Caco-2 (cell line): ENCODE data around the gene RNF167. TPM values are rescaled to one million over a fixed set of nuclear protein-coding genes. Genes with fewer than 3 reads are reported as not detected.

Experiments
- BruUV-seq: library from RNA; stranded (reverse); fragments of 400-500 nt; replicated peaks from 2 replicates; lab custom pipeline; 2021; lab: Mats Ljungman, UMichigan
- CTCF ChIA-PET: fragments of 300-600 bp; sonication (Branson Sonifier 250); formaldehyde crosslinking; loops from one replicate; lab custom pipeline; 2022; ENCODE audit warnings: antibody characterized with exemption; lab: Charles Lee
- POLR2A ChIA-PET: fragments of 300-600 bp; sonication (Branson Sonifier 250); formaldehyde crosslinking; loops from one replicate; lab custom pipeline; 2022; ENCODE audit warnings: antibody characterized with exemption; lab: Charles Lee
- DNase-seq, 2 experiments: peaks; one replicate each; pipeline versions ENCODE4 v3.0.0 to v3.0.0-alpha.2; 2020 to 2022
- H3K27me3 ChIP-seq: replicated peaks from 2 replicates; pipeline ENCODE4 v1.6.0; 2011; ENCODE audit warnings: low read length; ENCODE audit not compliant: control insufficient read depth, insufficient read depth
- H3K36me3 ChIP-seq: 2 replicates; pipeline ENCODE4 v1.5.1; 2011; ENCODE audit warnings: low read length; ENCODE audit not compliant: control insufficient read depth, insufficient read depth
- H3K4me1 ChIP-seq: fragments of 250-450 bp; sonication (Bioruptor Pico); 2 replicates; pipeline ENCODE4 v1.5.1; 2020; ENCODE audit warnings: mild to moderate bottlenecking
- H3K4me3 ChIP-seq: 2 replicates; pipeline ENCODE4 v1.5.1; 2011; ENCODE audit warnings: low read depth, mild to moderate bottlenecking, control low read depth, low read length
- H3K9me3 ChIP-seq: fragments of 250-450 bp; sonication (Bioruptor Pico); 2 replicates; pipeline ENCODE4 v1.5.1; 2020; ENCODE audit warnings: mild to moderate bottlenecking, moderate library complexity
- H3K27ac Mint-ChIP-seq: one replicate; pipeline ENCODE4 v1.8.0; 2022; ENCODE audit warnings: mixed read lengths; ENCODE audit not compliant: unreplicated experiment
- H3K27me3 Mint-ChIP-seq: one replicate; pipeline ENCODE4 v1.8.0; 2022; ENCODE audit warnings: mixed read lengths; ENCODE audit not compliant: insufficient read depth, unreplicated experiment
- H3K36me3 Mint-ChIP-seq: one replicate; pipeline ENCODE4 v1.8.0; 2022; ENCODE audit warnings: mild to moderate bottlenecking, mixed read lengths; ENCODE audit not compliant: insufficient read depth, unreplicated experiment
- H3K4me1 Mint-ChIP-seq: one replicate; pipeline ENCODE4 v1.8.0; 2022; ENCODE audit warnings: low read depth, mixed read lengths; ENCODE audit not compliant: unreplicated experiment
- H3K4me3 Mint-ChIP-seq: one replicate; pipeline ENCODE4 v1.8.0; 2022; ENCODE audit warnings: mild to moderate bottlenecking, moderate library complexity, mixed read lengths; ENCODE audit not compliant: unreplicated experiment
- H3K9me3 Mint-ChIP-seq: one replicate; pipeline ENCODE4 v1.8.0; 2022; ENCODE audit warnings: mixed read lengths; ENCODE audit not compliant: unreplicated experiment
- intact Hi-C: fragments of 100-400 bp; cut with micrococcal nuclease; formaldehyde crosslinking; loops from one replicate; pipeline ENCODE4 v1.10.0; 2022; ENCODE audit not compliant: unreplicated experiment
- total RNA-seq: library from RNA; stranded (reverse); gene quantifications from 2 replicates; pipeline ENCODE4 v1.2.3, GENCODE V29; 2022
- TF ChIP-seq, protein P1 (sequence below), 2 experiments: fragments of 200-600 bp in 1 of 2; IDR thresholded peaks; 1 replicate in 1 of 2; 2 replicates in 1 of 2; pipeline versions ENCODE4 v1.5.1 to v1.8.0; 2011 to 2022; ENCODE audit warnings: antibody characterized with exemption in 1 of 2, control low read depth in 1 of 2, inconsistent platforms in 1 of 2, low read depth in 1 of 2, low read length in 1 of 2, mild to moderate bottlenecking in 1 of 2, moderate library complexity in 1 of 2; ENCODE audit not compliant: insufficient read depth in 1 of 2, severe bottlenecking in 1 of 2, unreplicated experiment in 1 of 2

RNF167 gene
- total RNA-seq, 1 experiment from 2014 or later, result 60.9 TPM

DNA sequence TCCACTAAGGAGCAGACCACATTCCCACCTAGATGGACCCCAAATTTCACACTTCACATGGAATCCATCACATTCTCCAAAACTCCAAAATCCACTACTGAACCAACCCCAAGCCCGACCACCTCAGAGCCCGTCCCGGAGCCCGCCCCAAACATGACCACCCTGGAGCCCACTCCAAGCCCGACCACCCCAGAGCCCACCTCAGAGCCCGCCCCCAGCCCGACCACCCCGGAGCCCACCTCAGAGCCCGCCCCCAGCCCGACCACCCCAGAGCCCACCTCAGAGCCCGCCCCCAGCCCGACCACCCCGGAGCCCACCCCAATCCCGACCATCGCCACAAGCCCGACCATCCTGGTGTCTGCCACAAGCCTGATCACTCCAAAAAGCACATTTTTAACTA is 6.4 kb upstream of the RNF167 start:
- Mint-ChIP-seq H3K36me3 (peaks cover 12% of the 10 kb centered on the region), H3K4me1 (no peaks in the 10 kb centered on the region), H3K27ac (peak overlapping the region; percentile 64), H3K9me3 (no peaks in the 10 kb centered on the region), H3K4me3 (no peak overlapping the region), H3K27me3 (no peaks in the 10 kb centered on the region)
- Histone ChIP-seq H3K4me1 (no peaks in the 10 kb centered on the region), H3K4me3 (no peak overlapping the region), H3K9me3 (no peaks in the 10 kb centered on the region), H3K27me3 (no peaks in the 10 kb centered on the region), H3K36me3 (no peaks in the 10 kb centered on the region)
- intact Hi-C loops, result no loop called here
- TF ChIP-seq, protein P1, sequence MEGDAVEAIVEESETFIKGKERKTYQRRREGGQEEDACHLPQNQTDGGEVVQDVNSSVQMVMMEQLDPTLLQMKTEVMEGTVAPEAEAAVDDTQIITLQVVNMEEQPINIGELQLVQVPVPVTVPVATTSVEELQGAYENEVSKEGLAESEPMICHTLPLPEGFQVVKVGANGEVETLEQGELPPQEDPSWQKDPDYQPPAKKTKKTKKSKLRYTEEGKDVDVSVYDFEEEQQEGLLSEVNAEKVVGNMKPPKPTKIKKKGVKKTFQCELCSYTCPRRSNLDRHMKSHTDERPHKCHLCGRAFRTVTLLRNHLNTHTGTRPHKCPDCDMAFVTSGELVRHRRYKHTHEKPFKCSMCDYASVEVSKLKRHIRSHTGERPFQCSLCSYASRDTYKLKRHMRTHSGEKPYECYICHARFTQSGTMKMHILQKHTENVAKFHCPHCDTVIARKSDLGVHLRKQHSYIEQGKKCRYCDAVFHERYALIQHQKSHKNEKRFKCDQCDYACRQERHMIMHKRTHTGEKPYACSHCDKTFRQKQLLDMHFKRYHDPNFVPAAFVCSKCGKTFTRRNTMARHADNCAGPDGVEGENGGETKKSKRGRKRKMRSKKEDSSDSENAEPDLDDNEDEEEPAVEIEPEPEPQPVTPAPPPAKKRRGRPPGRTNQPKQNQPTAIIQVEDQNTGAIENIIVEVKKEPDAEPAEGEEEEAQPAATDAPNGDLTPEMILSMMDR (IDR thresholded peaks at IDR 0.05; ENCODE audit: insufficient read depth in 1 of 2, low read depth in 1 of 2, low read length in 1 of 2, severe bottlenecking in 1 of 2, unreplicated experiment in 1 of 2), result no peak
- ChIA-PET CTCF (interaction anchor here (1.3 kb wide), 1 partner anchor 24 kb away, joined by 5 read pairs; no protein-coding TSS in a partner anchor), POLR2A (no interaction called here)
- no TSS peak for BruUV-seq
- DNase-seq, result no peak

DNA sequence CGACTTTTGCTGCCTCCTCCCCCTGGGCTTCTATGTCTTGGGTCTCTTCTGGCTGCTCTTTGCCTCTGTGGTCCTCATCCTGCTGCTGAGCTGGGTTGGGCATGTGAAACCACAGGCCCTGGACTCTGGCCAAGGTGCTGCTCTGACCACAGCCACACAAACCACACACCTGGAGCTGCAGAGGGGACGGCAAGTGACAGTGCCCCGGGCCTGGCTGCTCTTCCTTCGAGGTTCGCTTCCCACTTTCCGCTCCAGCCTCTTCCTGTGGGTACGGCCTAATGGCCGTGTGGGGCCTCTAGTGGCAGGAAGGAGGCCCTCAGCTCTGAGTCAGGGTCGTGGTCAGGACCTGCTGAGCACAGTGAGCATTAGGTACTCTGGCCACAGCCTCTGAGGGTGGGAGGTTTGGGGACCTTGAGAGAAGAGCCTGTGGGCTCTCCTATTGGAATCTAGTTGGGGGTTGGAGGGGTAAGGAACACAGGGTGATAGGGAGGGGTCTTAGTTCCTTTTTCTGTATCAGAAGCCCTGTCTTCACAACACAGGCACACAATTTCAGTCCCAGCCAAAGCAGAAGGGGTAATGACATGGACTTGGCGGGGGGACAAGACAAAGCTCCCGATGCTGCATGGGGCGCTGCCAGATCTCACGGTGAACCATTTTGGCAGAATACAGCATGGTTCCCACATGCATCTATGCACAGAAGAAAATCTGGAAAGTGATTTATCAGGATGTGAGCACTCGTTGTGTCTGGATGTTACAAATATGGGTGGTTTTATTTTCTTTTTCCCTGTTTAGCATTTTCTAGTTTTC is 5.7 kb upstream of the RNF167 start:
- intact Hi-C loops, result no loop called here
- Histone ChIP-seq H3K4me1 (no peaks in the 10 kb centered on the region), H3K27me3 (no peaks in the 10 kb centered on the region), H3K9me3 (no peaks in the 10 kb centered on the region), H3K4me3 (no peak overlapping the region), H3K36me3 (no peaks in the 10 kb centered on the region)
- no peak overlapping the region for H3K4me3 Mint-ChIP-seq
- POLR2A ChIA-PET, result interaction anchor here (0.7 kb wide), 1 partner anchor 29 kb away, joined by 3 read pairs; no protein-coding TSS in a partner anchor
- peak overlapping the region; percentile 64 for H3K27ac Mint-ChIP-seq
- CTCF ChIA-PET, result interaction anchor here (1.3 kb wide), 1 partner anchor 25 kb away, joined by 5 read pairs; no protein-coding TSS in a partner anchor
- DNase-seq, result peak in 1 of 2 experiments; percentile 25
- peaks cover 12% of the 10 kb centered on the region for H3K36me3 Mint-ChIP-seq
- TF ChIP-seq, protein P1 (IDR thresholded peaks at IDR 0.05; ENCODE audit: insufficient read depth in 1 of 2, low read depth in 1 of 2, low read length in 1 of 2, severe bottlenecking in 1 of 2, unreplicated experiment in 1 of 2), result peak in 1 of 2 experiments; percentile 16
- H3K4me1 Mint-ChIP-seq, result no peaks in the 10 kb centered on the region
- no TSS peak for BruUV-seq
- H3K9me3 Mint-ChIP-seq, result no peaks in the 10 kb centered on the region
- H3K27me3 Mint-ChIP-seq, result no peaks in the 10 kb centered on the region

DNA sequence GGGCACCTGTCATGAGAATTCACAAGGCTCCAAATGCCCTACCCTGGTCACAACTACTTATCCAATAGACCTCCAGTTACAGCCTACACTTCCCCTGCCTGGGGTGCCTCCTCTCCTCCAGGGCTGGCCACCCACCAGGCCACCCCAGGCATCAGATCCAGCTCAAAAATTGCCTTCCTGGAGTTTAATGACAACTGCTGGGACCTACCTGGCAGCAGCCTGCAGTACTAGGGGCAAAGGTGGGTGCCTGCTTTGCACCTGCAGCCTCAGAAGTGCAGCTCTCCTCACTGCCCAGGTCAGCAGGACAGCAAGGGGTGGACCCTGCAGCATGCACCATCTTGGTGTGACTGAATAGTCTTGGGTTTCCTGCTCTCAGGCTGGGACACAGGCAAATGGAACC is 4.4 kb upstream of the RNF167 start:
- CTCF ChIA-PET, result no interaction called here

More for the DNA sequence above, 4.4 kb upstream of the RNF167 start:
- H3K9me3 ChIP-seq, result no peaks in the 10 kb centered on the region
- no peak for DNase-seq
- H3K36me3 Mint-ChIP-seq, result peaks cover 19% of the 10 kb centered on the region
- no peaks in the 10 kb centered on the region for H3K27me3 Mint-ChIP-seq
- H3K36me3 ChIP-seq, result no peaks in the 10 kb centered on the region
- TF ChIP-seq, protein P1 (IDR thresholded peaks at IDR 0.05; ENCODE audit: insufficient read depth in 1 of 2, low read depth in 1 of 2, low read length in 1 of 2, severe bottlenecking in 1 of 2, unreplicated experiment in 1 of 2), result no peak
- POLR2A ChIA-PET, result no interaction called here
- no peaks in the 10 kb centered on the region for H3K4me1 Mint-ChIP-seq
- no peaks in the 10 kb centered on the region for H3K9me3 Mint-ChIP-seq
- H3K27me3 ChIP-seq, result no peaks in the 10 kb centered on the region
- no peak overlapping the region for H3K27ac Mint-ChIP-seq
- no TSS peak for BruUV-seq
- H3K4me1 ChIP-seq, result no peaks in the 10 kb centered on the region
- no peak overlapping the region for H3K4me3 Mint-ChIP-seq
- intact Hi-C loops, result no loop called here
- H3K4me3 ChIP-seq, result no peak overlapping the region
